Heart left ventricle (tissue), 16 donors: ENCODE results near the gene BOD1. TPM values are rescaled to one million over a fixed set of nuclear protein-coding genes. Genes with fewer than 3 reads are reported as not detected.

Source experiments
- ATAC-seq, 4 donors: fragments of 200-7000 bp; cut with Tn5 transposase; one replicate each; pipeline ENCODE4 v1.9.1; 2020 to 2022; ENCODE audit warnings: moderate library complexity in 4 of 4, mild to moderate bottlenecking in 3 of 4, moderate number of reproducible peaks in 1 of 4
- DNase-seq, 5 donors: peaks; one replicate each; pipeline ENCODE4 v3.0.0-alpha.2; 2020
- H3K27ac ChIP-seq, 12 donors: fragments of 200-600 bp; sonication (generic) in 4 of 12; one replicate each; pipeline versions ENCODE4 v1.5.0 to v1.8.0; 2016 to 2022; ENCODE audit warnings: mild to moderate bottlenecking in 2 of 12
- H3K27me3 ChIP-seq, 9 donors: fragments of 200-600 bp; sonication (generic) in 2 of 9; one replicate each; pipeline versions ENCODE4 v1.5.1 to v1.8.0; 2016 to 2022; ENCODE audit warnings: mild to moderate bottlenecking in 3 of 9
- H3K36me3 ChIP-seq, 9 donors: fragments of 200-600 bp; sonication (generic) in 2 of 9; one replicate each; pipeline versions ENCODE4 v1.5.0 to v1.8.0; 2018 to 2022; ENCODE audit warnings: mild to moderate bottlenecking in 2 of 9
- H3K4me1 ChIP-seq, 12 donors: fragments of 200-600 bp; sonication (generic) in 4 of 12; one replicate each; pipeline versions ENCODE4 v1.5.0 to v1.8.0; 2016 to 2022; ENCODE audit warnings: mild to moderate bottlenecking in 3 of 12
- H3K4me3 ChIP-seq, 12 donors: fragments of 200-600 bp; sonication (generic) in 4 of 12; one replicate each; pipeline versions ENCODE4 v1.5.0 to v1.8.0; 2017 to 2022; ENCODE audit warnings: mild to moderate bottlenecking in 9 of 12, moderate library complexity in 4 of 12
- H3K9me3 ChIP-seq, 12 donors: fragments of 200-600 bp; sonication (generic) in 4 of 12; one replicate each; pipeline versions ENCODE4 v1.5.0 to v1.8.0; 2016 to 2022; ENCODE audit warnings: mild to moderate bottlenecking in 1 of 12
- POLR2A ChIP-seq, 2 donors: fragments of 450-650 bp; IDR thresholded peaks; one replicate each; pipeline ENCODE4 v1.6.1; 2017; ENCODE audit warnings: antibody characterized with exemption in 2 of 2, mild to moderate bottlenecking in 2 of 2, moderate library complexity in 2 of 2
- WGBS, 4 donors: extraction: QIAGEN DNeasy Blood & Tissue Kit in 2 of 4; methylation state at CpG; one replicate each; pipeline versions ENCODE4 v1.1.5 to v1.1.7; 2013 to 2018; 5-methylcytosine and 5-hydroxymethylcytosine counted together
- intact Hi-C, 10 donors: fragments of 100-400 bp; cut with DNase I; formaldehyde crosslinking; loops; one replicate each; pipeline versions ENCODE4 v1.11.1 to v1.14.2; 2022
- polyA plus RNA-seq, 2 donors: library from polyadenylated mRNA; stranded (reverse); fragments of 200-250 nt; gene quantifications; one replicate each; pipeline ENCODE4 v1.2.3, GENCODE V29; 2013
- total RNA-seq, 9 donors: library from RNA; depleted of rRNA in 2 of 9; stranded (reverse); fragments of >200 nt in 2 of 9; fragmentation: NEBNext Ultra II Directional in 3 of 9; extraction: Animal tissue kit (Norgen Biotek cat#: 25700) in 3 of 9; gene quantifications; one replicate each; pipeline versions ENCODE4 v1.1.0 to v1.2.4, GENCODE V29; 2016 to 2023
- TF ChIP-seq, protein P1 (sequence below), 12 donors: fragments of 200-600 bp; sonication (generic) in 4 of 12; IDR thresholded peaks; one replicate each; pipeline versions ENCODE4 v1.5.0 to v1.8.0; 2018 to 2022; ENCODE audit warnings: antibody characterized with exemption in 12 of 12, mild to moderate bottlenecking in 5 of 12
- donor health status: ischemic (EF 13 %, LVEDD 7.1; RV severe dilation, severe dysfunction).
- donor health status: healthy with polysubstance abuse.
- donor health status: DM: no; HTN: yes; CAD: no.
- donor health status: DM: no; HTN: no; CAD: no.
- donor health status: ischemic (EF 25% LVEDD 6.9; RV normal size, moderate dysfunction).
- donor health status: ischemic (EF 25% LVEDD 5.7; RV mildly dilated, moderate dysfunction).
- donor health status: healthy.
- donor health status: DM: yes; HTN: yes; CAD: no.
- donor health status: ischemic (EF 35%, LVEDD 5.7; RV mildly dilated, moderate dysfunction).
- donor health status: nonischemic (EF 11% LVEDD 7.7; RV severe dilation, severe dysfunction).
- donor health status: DM: yes; HTN: yes; CAD: no.
- donor health status: PGD.
- donor health status: ischemic (EF 29% LVEDD 5.4; RV normal size, mild dysfunction).
- donor health status: nonischemic (EF 23%, LVEDD 6.1; RV moderate dilation, normal function).

BOD1 gene
- total and polyA plus RNA-seq, 11 donors, result 21.6 to 51.0 (median 38.3) TPM

DNA sequence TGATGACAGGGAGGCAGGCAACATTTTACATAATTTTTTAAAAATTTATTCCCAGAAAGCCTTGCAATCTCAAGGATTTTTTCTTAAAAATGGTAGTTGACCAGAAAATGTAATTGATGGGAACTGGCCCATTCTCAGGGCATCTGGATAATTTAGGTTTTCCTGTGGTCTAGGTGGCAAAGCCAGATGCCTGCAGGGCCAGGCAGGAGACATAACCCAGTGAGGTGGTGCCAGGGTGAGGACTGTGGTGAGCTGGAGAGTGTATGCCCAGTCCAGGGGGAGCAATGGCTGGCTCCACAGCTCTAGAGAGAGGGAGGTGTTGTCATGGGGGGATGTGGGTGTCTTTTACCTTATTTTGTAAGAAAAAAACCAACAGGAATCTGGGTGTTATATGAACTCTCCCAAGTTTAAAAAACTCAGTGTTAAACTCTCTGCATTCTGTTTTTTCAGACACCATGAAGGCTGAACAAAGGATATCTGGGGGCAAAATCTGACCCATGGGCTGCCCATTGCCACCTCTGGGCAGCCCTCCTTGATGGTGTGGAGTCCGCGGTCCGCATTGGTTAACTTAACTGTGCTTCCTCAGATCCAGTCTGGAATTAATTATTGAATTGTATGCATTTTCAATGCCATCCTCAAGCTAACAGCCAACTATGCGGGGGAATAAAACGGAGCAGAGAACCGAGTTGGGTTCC, 43.9 kb downstream of the BOD1 start:
- TF ChIP-seq, protein P1, sequence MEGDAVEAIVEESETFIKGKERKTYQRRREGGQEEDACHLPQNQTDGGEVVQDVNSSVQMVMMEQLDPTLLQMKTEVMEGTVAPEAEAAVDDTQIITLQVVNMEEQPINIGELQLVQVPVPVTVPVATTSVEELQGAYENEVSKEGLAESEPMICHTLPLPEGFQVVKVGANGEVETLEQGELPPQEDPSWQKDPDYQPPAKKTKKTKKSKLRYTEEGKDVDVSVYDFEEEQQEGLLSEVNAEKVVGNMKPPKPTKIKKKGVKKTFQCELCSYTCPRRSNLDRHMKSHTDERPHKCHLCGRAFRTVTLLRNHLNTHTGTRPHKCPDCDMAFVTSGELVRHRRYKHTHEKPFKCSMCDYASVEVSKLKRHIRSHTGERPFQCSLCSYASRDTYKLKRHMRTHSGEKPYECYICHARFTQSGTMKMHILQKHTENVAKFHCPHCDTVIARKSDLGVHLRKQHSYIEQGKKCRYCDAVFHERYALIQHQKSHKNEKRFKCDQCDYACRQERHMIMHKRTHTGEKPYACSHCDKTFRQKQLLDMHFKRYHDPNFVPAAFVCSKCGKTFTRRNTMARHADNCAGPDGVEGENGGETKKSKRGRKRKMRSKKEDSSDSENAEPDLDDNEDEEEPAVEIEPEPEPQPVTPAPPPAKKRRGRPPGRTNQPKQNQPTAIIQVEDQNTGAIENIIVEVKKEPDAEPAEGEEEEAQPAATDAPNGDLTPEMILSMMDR (IDR thresholded peaks at IDR 0.05), result no peak
- no peak for TF ChIP-seq POLR2A (IDR thresholded peaks at IDR 0.05)
- peak overlapping the region in 3 of 12 donors; percentile 17 to 36 (median 26) for H3K4me3 ChIP-seq
- WGBS, 4 donors, result 21 to 34% (median 26%) methylated on average over 6 of the region's 6 CpGs

DNA sequence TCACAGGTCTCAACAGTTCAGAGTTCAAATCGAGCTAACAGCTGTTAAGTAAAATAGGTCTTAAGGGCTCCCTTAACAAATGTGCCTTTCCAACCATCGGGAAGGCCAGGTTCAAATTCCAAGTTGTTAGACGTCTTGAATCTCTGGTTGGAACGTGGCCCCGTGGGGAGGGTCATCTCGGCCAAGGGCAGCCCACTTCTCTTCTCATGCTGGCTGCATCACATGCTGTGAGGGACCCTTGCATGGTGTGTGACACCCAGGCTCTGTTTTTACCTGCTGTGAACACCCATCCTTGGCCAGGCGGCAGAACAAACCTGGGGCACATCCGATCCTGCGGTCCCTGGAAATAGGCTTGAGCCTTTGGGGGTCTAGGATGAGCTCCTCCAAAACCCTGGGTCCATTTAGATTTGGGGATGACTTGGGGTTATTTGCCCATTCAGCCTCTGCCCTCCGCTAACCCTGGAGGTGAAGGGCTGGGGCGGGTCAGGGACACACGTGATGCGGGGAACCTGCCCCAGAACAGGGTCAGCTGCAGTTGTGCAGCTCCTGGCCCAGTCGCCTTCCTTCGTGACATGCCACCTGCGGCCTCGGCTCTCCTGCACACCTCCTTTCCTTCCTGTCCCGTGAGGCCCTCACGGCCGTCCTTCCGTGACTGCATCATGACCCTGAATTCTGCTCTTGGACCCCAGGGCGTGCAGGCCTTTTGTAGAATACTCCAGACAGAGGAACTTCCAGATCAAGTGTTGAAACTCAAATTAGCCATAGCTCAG, 45.9 kb downstream of the BOD1 start:
- Histone ChIP-seq H3K27ac (no peak overlapping the region), H3K9me3 (peaks cover 0 to 12% (median 0%) of the 10 kb centered on the region in 12 donors), H3K36me3 (no peaks in the 10 kb centered on the region), H3K4me3 (no peak overlapping the region), H3K27me3 (peaks cover 0 to 5% (median 0%) of the 10 kb centered on the region in 9 donors), H3K4me1 (peaks cover 0 to 18% (median 4%) of the 10 kb centered on the region in 12 donors)
- intact Hi-C loops, result loop anchor here in 9 of 10 donors (5.0 to 10.0 kb wide), 8 partner anchors 116 to 396 kb away; partner anchors contain the start of gene STC2 (in 1 of the 9)
- no peak for DNase-seq
- ATAC-seq, result no peak
- TF ChIP-seq, protein P1 (IDR thresholded peaks at IDR 0.05), result no peak
- no peak for TF ChIP-seq POLR2A (IDR thresholded peaks at IDR 0.05)
- 85 to 92% (median 87%) methylated on average over 17 to 22 of the region's 22 CpGs for WGBS, 4 donors

More for the DNA sequence above, 43.9 kb downstream of the BOD1 start:
- no peak overlapping the region for H3K27ac ChIP-seq
- peaks cover 0 to 18% (median 4%) of the 10 kb centered on the region in 12 donors for H3K4me1 ChIP-seq
- no peak for DNase-seq
- peaks cover 0 to 12% (median 0%) of the 10 kb centered on the region in 12 donors for H3K9me3 ChIP-seq
- H3K36me3 ChIP-seq, result no peaks in the 10 kb centered on the region
- intact Hi-C loops, result loop anchor here (1.0 to 10.0 kb wide), 10 partner anchors 118 to 398 kb away; partner anchors contain the start of gene STC2 (in 1 of the 10)
- H3K27me3 ChIP-seq, result peaks cover 0 to 5% (median 0%) of the 10 kb centered on the region in 9 donors
- peak in 3 of 4 donors; percentile 9 to 50 (median 49) for ATAC-seq

DNA sequence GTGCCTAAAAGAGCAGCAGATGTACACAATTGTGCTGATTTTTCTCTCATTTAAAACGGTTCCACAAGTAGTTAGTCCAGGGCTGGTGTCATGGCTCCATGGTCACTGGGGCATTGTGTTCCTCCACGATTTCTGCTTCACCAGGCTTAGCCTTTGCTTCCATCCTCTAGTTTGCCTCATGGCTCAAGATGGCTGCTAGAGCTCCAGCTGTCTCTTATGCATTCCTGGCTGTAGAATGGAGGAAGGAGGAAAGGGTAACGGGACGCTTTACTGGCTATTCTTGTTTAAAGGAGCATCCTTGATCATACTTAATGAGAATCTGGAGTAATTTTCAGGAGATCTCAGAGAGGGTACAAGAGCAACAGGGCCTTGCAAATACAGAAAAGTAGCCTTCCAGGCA, 47.7 kb downstream of the BOD1 start:
- no peak for DNase-seq
- Histone ChIP-seq H3K36me3 (no peaks in the 10 kb centered on the region), H3K4me1 (peaks cover 0 to 18% (median 4%) of the 10 kb centered on the region in 12 donors), H3K27me3 (peaks cover 0 to 6% (median 0%) of the 10 kb centered on the region in 9 donors), H3K4me3 (no peak overlapping the region), H3K9me3 (peaks cover 0 to 12% (median 0%) of the 10 kb centered on the region in 12 donors), H3K27ac (no peak overlapping the region)
- WGBS, 4 donors, result 79 to 87% (median 86%) methylated on average over 4 of the region's 4 CpGs
- intact Hi-C loops, result no loop called here
- ATAC-seq, result no peak
- no peak for TF ChIP-seq POLR2A (IDR thresholded peaks at IDR 0.05)
- TF ChIP-seq, protein P1 (IDR thresholded peaks at IDR 0.05), result no peak

DNA sequence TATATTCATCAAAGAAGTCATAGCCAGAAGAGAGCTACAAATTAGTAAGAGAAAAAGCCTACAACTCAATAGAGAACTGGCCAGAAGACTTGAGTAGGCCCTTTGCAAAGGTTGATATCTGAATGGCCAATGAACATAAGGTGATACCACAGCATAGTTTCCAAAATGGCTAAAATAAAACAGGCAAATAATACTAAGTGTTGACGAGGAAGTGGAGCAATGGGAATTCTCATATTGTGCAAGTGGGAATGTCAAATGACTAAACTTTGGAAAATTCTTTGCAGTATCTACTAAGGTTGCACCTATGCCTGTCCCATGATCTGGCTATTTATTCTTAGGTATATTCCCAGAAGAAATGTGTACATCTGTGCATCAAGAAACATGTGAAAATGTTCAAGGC, 48.3 kb downstream of the BOD1 start:
- peaks cover 0 to 12% (median 0%) of the 10 kb centered on the region in 12 donors for H3K9me3 ChIP-seq
- H3K27ac ChIP-seq, result no peak overlapping the region
- no peak overlapping the region for H3K4me3 ChIP-seq
- 98 to 100% (median 100%) methylated on average over 1 of the region's 1 CpG for whole genome bisulfite sequencing, 4 donors
- DNase-seq (no peak), ATAC-seq (no peak)
- H3K27me3 ChIP-seq, result peaks cover 0 to 7% (median 0%) of the 10 kb centered on the region in 9 donors
- H3K4me1 ChIP-seq, result peaks cover 0 to 13% (median 4%) of the 10 kb centered on the region in 12 donors
- TF ChIP-seq, protein P1 (IDR thresholded peaks at IDR 0.05), result no peak
- no peak for TF ChIP-seq POLR2A (IDR thresholded peaks at IDR 0.05)
- intact Hi-C loops, result no loop called here
- H3K36me3 ChIP-seq, result no peaks in the 10 kb centered on the region
